Bronchial epithelial cell (primary cell): Measurements from ENCODE around the gene IRF3. TPM values are rescaled to one million over a fixed set of nuclear protein-coding genes. Genes with fewer than 3 reads are reported as not detected.
A peak's percentile ranks its signal among the peaks of the same experiment; 100 is the strongest.

Experiments
- DNase-seq: peaks from one replicate; pipeline ENCODE4 v3.0.0-alpha.2; 2010; ENCODE audit warnings: low read depth
- FAIRE-seq: peaks from 2 replicates; lab custom pipeline; 2011; peaks lifted over from hg19 to GRCh38; lab: Jason Lieb, UNC
- H3K27me3 ChIP-seq: 2 replicates; pipeline ENCODE4 v1.5.1; 2011; ENCODE audit warnings: low read length; ENCODE audit not compliant: control insufficient read depth, insufficient read depth
- H3K36me3 ChIP-seq: 2 replicates; pipeline ENCODE4 v1.5.1; 2011; ENCODE audit warnings: low read length; ENCODE audit not compliant: control insufficient read depth, insufficient read depth
- H3K4me3 ChIP-seq: 2 replicates; pipeline ENCODE4 v1.5.1; 2011; ENCODE audit warnings: mild to moderate bottlenecking, low read depth, low read length, control low read depth
- CTCF ChIP-seq: IDR thresholded peaks from 2 replicates; pipeline ENCODE4 v1.5.1; 2011; ENCODE audit warnings: mild to moderate bottlenecking, moderate library complexity, low read length, control low read depth, inconsistent platforms; ENCODE audit not compliant: insufficient read depth, severe bottlenecking
- total RNA-seq: library from RNA; depleted of rRNA; stranded (reverse); fragments of >200 nt; gene quantifications from 2 replicates; pipeline ENCODE4 v1.2.1, GENCODE V29; 2014

The IRF3 gene
- total RNA-seq, 1 donor from 2014 or later = 128 TPM

DNA sequence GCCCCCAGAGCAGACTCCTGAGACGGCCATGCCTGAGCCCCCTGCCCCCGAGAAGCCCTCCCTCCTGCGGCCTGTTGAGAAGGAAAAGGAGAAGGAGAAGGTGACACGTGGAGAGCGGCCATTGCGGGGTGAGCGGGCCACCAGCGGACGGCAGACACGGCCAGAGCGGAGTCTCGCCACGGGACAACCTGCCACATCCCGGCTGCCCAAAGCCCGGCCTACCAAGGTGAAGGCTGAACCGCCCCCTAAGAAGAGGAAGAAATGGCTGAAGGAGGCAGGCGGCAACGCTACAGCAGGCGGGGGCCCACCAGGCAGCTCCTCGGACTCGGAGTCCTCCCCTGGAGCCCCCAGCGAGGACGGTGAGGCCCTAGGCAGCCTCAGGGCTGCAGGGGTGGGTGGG lies 49.8 kb downstream of the IRF3 start:
- no peak for TF ChIP-seq CTCF
- DNase-seq (no peak), FAIRE-seq (no peak)
- H3K27me3 ChIP-seq = no peaks in the 10 kb centered on the region
- H3K4me3 ChIP-seq = no peak overlapping the region
- peaks cover 22% of the 10 kb centered on the region for H3K36me3 ChIP-seq

GRCh38 chr19:49614096-49614833 lies 51.4 kb downstream of the IRF3 start:
- peak; percentile 87 for DNase-seq
- Histone ChIP-seq H3K27me3 (no peaks in the 10 kb centered on the region), H3K4me3 (no peak overlapping the region), H3K36me3 (peaks cover 24% of the 10 kb centered on the region)
- FAIRE-seq = peak; percentile 13
- TF ChIP-seq CTCF = no peak

GRCh38 chr19:49613374-49613773 lies 52.3 kb downstream of the IRF3 start:
- FAIRE-seq = no peak

More at GRCh38 chr19:49613374-49613773, 52.3 kb downstream of the IRF3 start:
- no peak for TF ChIP-seq CTCF
- H3K4me3 ChIP-seq = no peak overlapping the region
- DNase-seq = no peak
- no peaks in the 10 kb centered on the region for H3K27me3 ChIP-seq
- peaks cover 23% of the 10 kb centered on the region for H3K36me3 ChIP-seq

Other genes with a start within 250 kb of the IRF3 start
- not detected in 2 replicates for gene PTH2, start 242.4 kb downstream of the IRF3 start, total RNA-seq
- not detected in 2 replicates for gene GFY, start 240.5 kb downstream of the IRF3 start, total RNA-seq
- not detected in 2 replicates for gene SLC17A7, start 224.3 kb downstream of the IRF3 start, total RNA-seq
- gene PIH1D1, start 214.0 kb downstream of the IRF3 start, total RNA-seq = 72.8 and 115 TPM in 2 replicates
- 17.5 and 29.2 TPM in 2 replicates for gene ALDH16A1, start 212.6 kb downstream of the IRF3 start, total RNA-seq
- not detected in 2 replicates for gene FLT3LG, start 191.6 kb downstream of the IRF3 start, total RNA-seq
- 3,501 and 4,161 TPM in 2 replicates for gene RPL13A, start 178.2 kb downstream of the IRF3 start, total RNA-seq
- gene RPS11, start 169.4 kb downstream of the IRF3 start, total RNA-seq = 4,057 and 8,908 TPM in 2 replicates
- gene FCGRT, start 153.2 kb downstream of the IRF3 start, total RNA-seq = 13.2 and 15.7 TPM in 2 replicates
- 0.77 and 3.9 TPM in 2 replicates for gene RCN3, start 137.9 kb downstream of the IRF3 start, total RNA-seq
- 71.1 and 78.0 TPM in 2 replicates for gene NOSIP, start 85.3 kb downstream of the IRF3 start, total RNA-seq
- 4.5 and 6.3 TPM in 2 replicates for gene PRRG2, start 84.5 kb downstream of the IRF3 start, total RNA-seq
- 0.79 and 1.9 TPM in 2 replicates for gene PRR12, start 74.7 kb downstream of the IRF3 start, total RNA-seq
- gene RRAS, start 25.7 kb downstream of the IRF3 start, total RNA-seq = 24.2 and 44.4 TPM in 2 replicates
- 5.5 and 9.6 TPM in 2 replicates for gene SCAF1, start 23.6 kb downstream of the IRF3 start, total RNA-seq
- gene BCL2L12, start 76 bp upstream of the IRF3 start, total RNA-seq = 2.4 and 2.9 TPM in 2 replicates
- 295 and 543 TPM in 2 replicates for gene PRMT1, start 11.4 kb upstream of the IRF3 start, total RNA-seq
- gene ADM5, start 23.7 kb upstream of the IRF3 start, total RNA-seq = 0.13 and 0.53 TPM in 2 replicates
- gene CPT1C, start 25.3 kb upstream of the IRF3 start, total RNA-seq = 1.2 and 2.4 TPM in 2 replicates
- not detected in 2 replicates for gene TSKS, start 97.4 kb upstream of the IRF3 start, total RNA-seq
- gene AP2A1, start 101.1 kb upstream of the IRF3 start, total RNA-seq = 25.5 and 33.5 TPM in 2 replicates
- 12.1 and 13.2 TPM in 2 replicates for gene FUZ, start 147.4 kb upstream of the IRF3 start, total RNA-seq
- gene MED25, start 152.4 kb upstream of the IRF3 start, total RNA-seq = 8.2 and 10.2 TPM in 2 replicates
- gene PTOV1, start 185.3 kb upstream of the IRF3 start, total RNA-seq = 20.5 and 23.6 TPM in 2 replicates
- gene PNKP, start 201.7 kb upstream of the IRF3 start, total RNA-seq = 26.8 and 37.9 TPM in 2 replicates
- gene AKT1S1, start 211.5 kb upstream of the IRF3 start, total RNA-seq = 3.7 and 7.4 TPM in 2 replicates
- 2.1 and 3.1 TPM in 2 replicates for gene TBC1D17, start 211.8 kb upstream of the IRF3 start, total RNA-seq
- under 0.01 and 0.26 TPM in 2 replicates for gene IL4I1, start 231.0 kb upstream of the IRF3 start, total RNA-seq